HG03439 (cell line): ENCODE measurements around the gene JPT1.
"Not testable (repeated sequence)": the region's sequence is repeated elsewhere in the genome, so short reads cannot be mapped to it uniquely, and the experiment has no call there.

Experiments used
- ATAC-seq: cut with Tn5 transposase; IDR thresholded peaks from one replicate; pipeline ENCODE4 v1.9.1; 2021; ENCODE audit warnings: mild to moderate bottlenecking, moderate library complexity; ENCODE audit not compliant: unreplicated experiment

Gene JPT1

GRCh38 chr17:75130632-75131277, 23.6 kb downstream of the JPT1 start:
- ATAC-seq, result peak; percentile 4

GRCh38 chr17:75130059-75130631, 24.2 kb downstream of the JPT1 start:
- no peak for ATAC-seq

GRCh38 chr17:75129576-75129975, 24.7 kb downstream of the JPT1 start:
- no peak for ATAC-seq

GRCh38 chr17:75128694-75129505, 25.4 kb downstream of the JPT1 start:
- no peak for ATAC-seq

GRCh38 chr17:75127936-75128335, 26.4 kb downstream of the JPT1 start:
- ATAC-seq, result not testable (repeated sequence)

GRCh38 chr17:75126954-75127353, 27.4 kb downstream of the JPT1 start:
- no peak for ATAC-seq

GRCh38 chr17:75125984-75126383, 28.3 kb downstream of the JPT1 start:
- ATAC-seq, result no peak

GRCh38 chr17:75124819-75125162, 29.5 kb downstream of the JPT1 start:
- no peak for ATAC-seq

- ATAC-seq, result no peak
Measured at GRCh38 chr17:75124041-75124818, 30.1 kb downstream of the JPT1 start.

- no peak for ATAC-seq
Measured at GRCh38 chr17:75118307-75118706, 36.0 kb downstream of the JPT1 start.

- ATAC-seq, result no peak
Measured at GRCh38 chr17:75116737-75117136, 37.6 kb downstream of the JPT1 start.

GRCh38 chr17:75115555-75115954, 38.8 kb downstream of the JPT1 start:
- ATAC-seq, result no peak

- ATAC-seq, result no peak
Measured at GRCh38 chr17:75114552-75115314, 39.6 kb downstream of the JPT1 start.

GRCh38 chr17:75113798-75114551, 40.3 kb downstream of the JPT1 start:
- ATAC-seq, result peak; percentile 51

GRCh38 chr17:75111777-75112335, 42.5 kb downstream of the JPT1 start:
- no peak for ATAC-seq

- no peak for ATAC-seq
Measured at GRCh38 chr17:75110234-75110937, 43.9 kb downstream of the JPT1 start.

GRCh38 chr17:75109407-75110233, 44.7 kb downstream of the JPT1 start, which contains the start of gene ARMC7:
Gene ARMC7, plus strand, starts transcription at chr17:75109969. Its CDS starts 320 bp downstream, at chr17:75110289.
- peak; percentile 52 for ATAC-seq

- ATAC-seq, result no peak
Measured at GRCh38 chr17:75109046-75109406, 45.3 kb downstream of the JPT1 start.
